Measurements from ENCODE around the gene SYDE2.
"Not testable (repeated sequence)": the region's sequence is repeated elsewhere in the genome, so short reads cannot be mapped to it uniquely, and the experiment has no call there.

SYDE2 gene

GRCh38 chr1:85200463-85201339 lies at the start of gene SYDE2:
Gene SYDE2 (minus strand): TSS chr1:85201016. CDS start chr1:85200996, 20 bp downstream.
- DNase-seq: peak; percentile 17

GRCh38 chr1:85249042-85249441 lies 48.2 kb upstream of the SYDE2 start:
- not testable (repeated sequence) for DNase-seq

- no peak for DNase-seq
Observed at GRCh38 chr1:85245891-85246290, 45.1 kb upstream of the SYDE2 start.

- DNase-seq: no peak
Observed at GRCh38 chr1:85245456-85245855, 44.6 kb upstream of the SYDE2 start.

GRCh38 chr1:85244271-85245061 lies 43.6 kb upstream of the SYDE2 start:
- no peak for DNase-seq

- no peak for DNase-seq
Observed at GRCh38 chr1:85243372-85243771, 42.6 kb upstream of the SYDE2 start.

- no peak for DNase-seq
Observed at GRCh38 chr1:85240643-85241042, 39.8 kb upstream of the SYDE2 start.

GRCh38 chr1:85240174-85240601 lies 39.4 kb upstream of the SYDE2 start:
- no peak for DNase-seq

- no peak for DNase-seq
Observed at GRCh38 chr1:85237613-85238012, 36.8 kb upstream of the SYDE2 start.

- DNase-seq: no peak
Observed at GRCh38 chr1:85230305-85230977, 29.6 kb upstream of the SYDE2 start.

- peak; percentile 49 for DNase-seq
Observed at GRCh38 chr1:85229574-85230097, 28.8 kb upstream of the SYDE2 start.

- DNase-seq: no peak
Observed at GRCh38 chr1:85228972-85229371, 28.2 kb upstream of the SYDE2 start.

GRCh38 chr1:85225624-85226380 lies 25.0 kb upstream of the SYDE2 start:
- no peak for DNase-seq

GRCh38 chr1:85224734-85225623 lies 24.2 kb upstream of the SYDE2 start:
- peak; percentile 75 for DNase-seq

- DNase-seq: no peak
Observed at GRCh38 chr1:85224295-85224694, 23.5 kb upstream of the SYDE2 start.

GRCh38 chr1:85223334-85223733 lies 22.5 kb upstream of the SYDE2 start:
- no peak for DNase-seq

- no peak for DNase-seq
Observed at GRCh38 chr1:85220756-85221201, 20.0 kb upstream of the SYDE2 start.

GRCh38 chr1:85219853-85220610 lies 19.2 kb upstream of the SYDE2 start:
- DNase-seq: no peak

GRCh38 chr1:85216697-85217096 lies 15.9 kb upstream of the SYDE2 start:
- DNase-seq: no peak

GRCh38 chr1:85214654-85215053 lies 13.8 kb upstream of the SYDE2 start:
- no peak for DNase-seq
